Cardiac fibroblast (primary cell): ENCODE results near the gene NRAP.

Experiments
- DNase-seq, 2 donors: peaks; one replicate each; pipeline versions ENCODE4 v3.0.0 to v3.0.0-alpha.2; 2010; ENCODE audit warnings: low read depth in 2 of 2
- H3K4me3 ChIP-seq, 2 donors: replicated peaks in 1 of 2; 1 replicate in 1 of 2; 2 replicates in 1 of 2; pipeline ENCODE4 v1.5.1; 2011; ENCODE audit warnings: low read depth in 2 of 2, low read length in 2 of 2, mild to moderate bottlenecking in 2 of 2, moderate library complexity in 1 of 2
- CTCF ChIP-seq: IDR thresholded peaks from one replicate; pipeline ENCODE4 v1.5.1; 2011; ENCODE audit warnings: low read depth, mild to moderate bottlenecking, low read length, inconsistent platforms

Gene NRAP

GRCh38 chr10:113613427-113613826 is 50.4 kb downstream of the NRAP start:
- DNase-seq: no peak
- TF ChIP-seq CTCF: no peak
- no peak overlapping the region for H3K4me3 ChIP-seq

GRCh38 chr10:113612154-113612553 is 51.7 kb downstream of the NRAP start:
- no peak overlapping the region for H3K4me3 ChIP-seq
- DNase-seq: no peak
- TF ChIP-seq CTCF: no peak

DNA sequence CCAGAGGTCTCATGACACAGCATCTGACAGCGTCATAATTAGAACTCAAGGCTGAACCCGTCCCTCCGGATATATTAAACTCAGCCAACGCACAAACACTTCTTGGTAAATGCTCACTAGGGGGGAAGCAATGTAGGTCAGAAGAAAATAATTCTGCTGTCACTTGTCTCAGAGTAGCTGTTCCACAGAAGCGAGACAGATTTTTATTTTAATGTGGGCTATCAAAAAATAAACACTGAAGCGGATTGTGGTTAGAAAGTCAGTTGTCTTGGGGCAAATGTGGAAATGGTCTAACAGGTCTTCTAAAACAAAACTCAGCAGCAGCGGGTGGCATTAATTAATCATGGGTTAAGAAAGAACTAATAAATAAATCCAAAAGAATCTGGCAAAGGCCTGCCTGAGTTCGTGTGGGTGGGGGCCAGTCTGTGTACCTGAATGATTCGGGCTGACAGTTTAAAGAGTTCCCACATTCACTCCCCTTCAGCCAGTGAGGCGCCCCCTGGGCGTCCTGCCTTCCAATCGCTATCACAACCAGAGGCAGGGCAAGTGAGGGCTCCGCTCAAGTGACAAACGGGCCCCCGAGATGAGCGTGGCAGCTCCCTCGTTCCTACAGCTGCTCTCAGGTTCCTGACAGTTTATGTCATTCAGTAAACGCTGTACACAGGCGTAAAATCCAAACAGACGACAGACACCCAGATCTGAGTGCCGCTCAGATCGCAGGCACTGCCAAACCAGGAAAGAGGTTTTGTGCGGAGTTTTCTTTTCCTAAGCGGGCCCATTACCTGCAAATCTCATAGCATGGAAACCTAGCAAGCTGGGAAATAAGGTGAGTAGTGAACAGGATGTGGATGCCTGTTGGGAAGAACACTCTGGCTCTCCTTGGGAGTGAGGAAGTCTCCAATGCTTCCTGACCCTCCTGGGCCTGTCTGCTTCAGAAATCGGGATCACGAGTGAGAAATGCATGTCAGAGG is 52.9 kb downstream of the NRAP start:
- no peak for TF ChIP-seq CTCF

GRCh38 chr10:113609704-113610108 is 54.1 kb downstream of the NRAP start:
- DNase-seq: peak in 1 of 2 donors; percentile 1
- TF ChIP-seq CTCF: no peak
- H3K4me3 ChIP-seq: no peak overlapping the region

More for the DNA sequence above, 52.9 kb downstream of the NRAP start:
- DNase-seq: no peak
- no peak overlapping the region for H3K4me3 ChIP-seq

GRCh38 chr10:113605268-113605978 is 58.4 kb downstream of the NRAP start:
- no peak overlapping the region for H3K4me3 ChIP-seq
- no peak for DNase-seq
- no peak for TF ChIP-seq CTCF

DNA sequence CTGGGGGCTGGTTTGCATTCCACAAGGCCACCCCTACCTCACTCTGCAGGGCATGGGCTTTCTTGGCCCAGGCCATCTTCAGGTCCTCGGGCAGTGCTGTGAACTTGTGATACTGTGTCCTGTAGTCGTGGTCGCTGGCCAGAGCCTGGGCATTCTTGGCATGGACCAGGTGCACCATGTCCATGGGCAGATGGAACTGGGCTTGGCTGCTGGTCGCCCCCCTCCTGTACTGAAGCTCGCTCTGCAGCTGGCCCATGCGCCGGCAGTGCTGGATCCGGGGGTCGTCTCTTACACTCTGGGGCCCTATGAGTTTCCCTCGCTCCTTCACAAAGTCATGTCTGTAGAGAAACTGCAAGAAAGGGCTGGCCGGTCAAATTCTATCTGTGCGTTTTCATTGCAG is 59.3 kb downstream of the NRAP start:
- TF ChIP-seq CTCF: no peak
- DNase-seq: no peak

More for the DNA sequence above, 59.3 kb downstream of the NRAP start:
- H3K4me3 ChIP-seq: no peak overlapping the region
